GM12875 (cell line): ENCODE results near the gene GOLM1.

ENCODE experiments used
- H3K4me3 ChIP-seq: one replicate; pipeline ENCODE4 v1.5.1; 2011; ENCODE audit warnings: low read depth, low read length, control low read depth
- CTCF ChIP-seq: IDR thresholded peaks from 2 replicates; pipeline ENCODE4 v1.5.1; 2011; ENCODE audit warnings: low read depth, mild to moderate bottlenecking, control low read depth, inconsistent platforms, low read length, moderate library complexity, borderline replicate concordance; ENCODE audit not compliant: insufficient read depth

The GOLM1 gene

GRCh38 chr9:86128235-86128822 lies 29.0 kb upstream of the GOLM1 start:
- TF ChIP-seq CTCF: no peak
- H3K4me3 ChIP-seq: no peak overlapping the region

- TF ChIP-seq CTCF: no peak
- H3K4me3 ChIP-seq: no peak overlapping the region
Measured at GRCh38 chr9:86126998-86127972, 27.9 kb upstream of the GOLM1 start.

GRCh38 chr9:86122311-86122710 lies 23.0 kb upstream of the GOLM1 start:
- no peak for TF ChIP-seq CTCF
- no peak overlapping the region for H3K4me3 ChIP-seq

DNA sequence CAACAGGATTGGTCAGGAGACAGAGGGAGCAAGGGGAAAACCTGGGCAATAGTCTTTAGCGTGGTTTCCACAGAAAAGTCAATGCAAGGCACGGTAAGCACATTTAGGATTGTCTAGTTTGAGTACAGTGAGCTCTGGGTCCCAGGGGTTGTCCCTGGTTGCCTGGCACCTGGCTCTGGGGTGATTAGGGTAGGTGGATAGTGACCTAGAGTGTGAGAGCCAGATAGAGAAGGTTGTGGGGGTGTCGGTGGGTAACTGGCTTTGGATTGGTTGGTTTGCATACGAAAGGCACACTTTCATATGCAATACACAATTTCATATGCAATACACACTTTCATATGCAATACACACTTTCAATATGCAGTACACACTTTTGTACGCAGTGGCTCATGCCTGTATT lies 20.1 kb upstream of the GOLM1 start:
- no peak for TF ChIP-seq CTCF
- H3K4me3 ChIP-seq: no peak overlapping the region

- no peak for TF ChIP-seq CTCF
- no peak overlapping the region for H3K4me3 ChIP-seq
Measured at GRCh38 chr9:86116425-86116824, 17.1 kb upstream of the GOLM1 start.

DNA sequence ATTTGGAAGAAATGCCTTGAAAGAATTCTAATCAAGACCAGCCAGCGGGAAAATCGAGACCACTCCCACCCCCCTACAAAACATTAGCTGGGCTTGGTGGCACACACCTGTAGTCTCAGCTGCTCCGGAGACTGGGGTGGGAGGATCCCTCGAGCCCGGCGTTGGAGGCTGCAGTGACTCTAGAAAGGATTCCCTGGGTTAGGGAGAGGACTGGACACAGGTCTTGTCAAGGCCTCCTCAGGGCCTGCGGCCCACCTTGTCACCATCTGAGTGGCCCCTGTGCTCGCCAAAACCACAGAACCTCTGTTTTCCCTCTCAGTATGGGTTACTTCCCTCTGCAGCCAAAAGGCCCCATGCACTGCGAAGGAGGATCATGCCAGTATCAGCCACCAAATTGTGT lies 16.5 kb upstream of the GOLM1 start:
- H3K4me3 ChIP-seq: no peak overlapping the region
- TF ChIP-seq CTCF: no peak

DNA sequence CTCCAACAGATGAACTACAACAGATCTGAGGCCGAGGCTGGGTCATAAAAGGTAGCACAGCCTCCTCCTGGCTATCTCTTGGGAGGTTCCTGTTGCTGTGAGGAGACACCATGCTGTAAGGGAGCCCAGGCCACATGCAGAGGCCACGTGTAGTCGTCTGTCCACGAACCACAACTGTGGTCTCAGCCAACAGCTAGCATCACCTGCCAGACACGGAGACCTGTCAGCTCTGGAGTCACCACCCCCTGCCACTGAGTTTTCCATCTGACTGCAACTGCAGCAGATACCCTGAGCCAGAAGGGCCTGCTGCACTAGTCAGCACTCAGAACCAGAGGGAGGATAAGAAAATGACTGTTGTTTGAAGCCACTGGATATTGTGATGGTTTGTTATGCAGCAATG lies 12.7 kb upstream of the GOLM1 start:
- TF ChIP-seq CTCF: no peak
- no peak overlapping the region for H3K4me3 ChIP-seq
